HepG2 (cell line): ENCODE measurements around the gene FBXW5.

ENCODE experiments used
- CTCF ChIP-seq: sonication (generic); formaldehyde crosslinking; IDR thresholded peaks from 2 replicates; pipeline ENCODE4 v1.5.0; 2020; ENCODE audit warnings: mild to moderate bottlenecking, missing genetic modification reagents, moderate library complexity
- FOXA1 ChIP-seq, 2 experiments: fragments of 450-650 bp in 1 of 2; sonication (generic) in 1 of 2; formaldehyde crosslinking in 1 of 2; IDR thresholded peaks; 2 replicates each; pipeline versions ENCODE4 v1.4.0 to v1.6.1; 2016 to 2020; ENCODE audit warnings: missing genetic modification reagents in 1 of 2
- ISX ChIP-seq: sonication (generic); formaldehyde crosslinking; conservative IDR thresholded peaks from 2 replicates; pipeline ENCODE4 v1.5.0; 2020; ENCODE audit warnings: missing genetic modification reagents
- MAFK ChIP-seq, 2 experiments: IDR thresholded peaks in 1 of 2; conservative IDR thresholded peaks in 1 of 2; 2 replicates each; pipeline ENCODE4 v1.6.1; 2011; ENCODE audit warnings: improper control_type of control experiment in 2 of 2, low read length in 2 of 2
- MIXL1 ChIP-seq: IDR thresholded peaks from 2 replicates; pipeline ENCODE4 v1.6.1; 2016
- SMAD3 ChIP-seq: sonication (generic); formaldehyde crosslinking; IDR thresholded peaks from 2 replicates; pipeline ENCODE4 v1.4.0; 2020; ENCODE audit warnings: missing genetic modification reagents
- TCF7 ChIP-seq: sonication (generic); IDR thresholded peaks from 2 replicates; pipeline ENCODE4 v1.6.1; 2016; ENCODE audit warnings: antibody characterized with exemption, low read depth
- ZNF335 ChIP-seq: sonication (generic); formaldehyde crosslinking; IDR thresholded peaks from 2 replicates; pipeline ENCODE4 v1.4.0; 2020; ENCODE audit warnings: missing genetic modification reagents
- TF ChIP-seq, protein P1 (sequence below): IDR thresholded peaks from 2 replicates; pipeline ENCODE4 v1.6.1; 2016; ENCODE audit warnings: low read depth, control low read depth

- TF ChIP-seq MIXL1 (CRISPR knock-in tag) (no peak), FOXA1 (IDR thresholded peaks at IDR 0.05) (no peak), FOXA1 (CRISPR knock-in tag; IDR thresholded peaks at IDR 0.05) (no peak), TCF7 (no peak), ISX (CRISPR knock-in tag) (no peak), CTCF (CRISPR knock-in tag) (no peak), SMAD3 (no peak), ZNF335 (CRISPR knock-in tag) (no peak), MAFK (conservative IDR thresholded peaks at IDR 0.05 in 1 of 2, IDR thresholded peaks at IDR 0.05 in 1 of 2; ENCODE audit: low read length in 2 of 2) (no peak)
- TF ChIP-seq, protein P1, sequence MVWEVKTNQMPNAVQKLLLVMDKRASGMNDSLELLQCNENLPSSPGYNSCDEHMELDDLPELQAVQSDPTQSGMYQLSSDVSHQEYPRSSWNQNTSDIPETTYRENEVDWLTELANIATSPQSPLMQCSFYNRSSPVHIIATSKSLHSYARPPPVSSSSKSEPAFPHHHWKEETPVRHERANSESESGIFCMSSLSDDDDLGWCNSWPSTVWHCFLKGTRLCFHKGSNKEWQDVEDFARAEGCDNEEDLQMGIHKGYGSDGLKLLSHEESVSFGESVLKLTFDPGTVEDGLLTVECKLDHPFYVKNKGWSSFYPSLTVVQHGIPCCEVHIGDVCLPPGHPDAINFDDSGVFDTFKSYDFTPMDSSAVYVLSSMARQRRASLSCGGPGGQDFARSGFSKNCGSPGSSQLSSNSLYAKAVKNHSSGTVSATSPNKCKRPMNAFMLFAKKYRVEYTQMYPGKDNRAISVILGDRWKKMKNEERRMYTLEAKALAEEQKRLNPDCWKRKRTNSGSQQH (CRISPR knock-in tag), result no peak
Observed at GRCh38 chr9:136973618-136974617, 29.4 kb upstream of the FBXW5 start.
